Skeletal muscle satellite cell (primary cell): ENCODE results near the gene LRMDA.

ENCODE experiments used
- H3K27me3 ChIP-seq: 2 replicates; pipeline ENCODE4 v1.7.0; 2013; ENCODE audit warnings: low read length; ENCODE audit not compliant: control insufficient read depth, insufficient read depth
- H3K36me3 ChIP-seq: 2 replicates; pipeline ENCODE4 v1.7.0; 2013; ENCODE audit warnings: mild to moderate bottlenecking, control low read depth, low read length; ENCODE audit not compliant: insufficient read depth
- H3K4me1 ChIP-seq: 2 replicates; pipeline ENCODE4 v1.7.0; 2013; ENCODE audit warnings: low read length; ENCODE audit not compliant: control insufficient read depth, insufficient read depth
- H3K4me2 ChIP-seq: 2 replicates; pipeline ENCODE4 v1.7.0; 2013; ENCODE audit warnings: mild to moderate bottlenecking, low read length
- H3K4me3 ChIP-seq: 2 replicates; pipeline ENCODE4 v1.7.0; 2013; ENCODE audit warnings: low read length
- H3K9ac ChIP-seq: 2 replicates; pipeline ENCODE4 v1.7.0; 2013; ENCODE audit warnings: mild to moderate bottlenecking, low read depth, low read length, moderate library complexity
- H3K9me3 ChIP-seq: replicated peaks from 2 replicates; pipeline ENCODE4 v1.7.0; 2013; ENCODE audit warnings: mild to moderate bottlenecking, control low read depth, low read length

The LRMDA gene

GRCh38 chr10:76111986-76112825, 680.8 kb downstream of the LRMDA start:
- no peak overlapping the region for H3K4me2 ChIP-seq
- peaks cover 21% of the 10 kb centered on the region for H3K4me1 ChIP-seq
- H3K27me3 ChIP-seq: no peaks in the 10 kb centered on the region
- no peaks in the 10 kb centered on the region for H3K36me3 ChIP-seq
- no peak overlapping the region for H3K4me3 ChIP-seq
- H3K9me3 ChIP-seq: no peaks in the 10 kb centered on the region
- no peak overlapping the region for H3K9ac ChIP-seq

GRCh38 chr10:76112826-76113150, 681.4 kb downstream of the LRMDA start:
- no peak overlapping the region for H3K4me3 ChIP-seq
- H3K36me3 ChIP-seq: no peaks in the 10 kb centered on the region
- H3K9me3 ChIP-seq: no peaks in the 10 kb centered on the region
- H3K9ac ChIP-seq: no peak overlapping the region
- H3K4me1 ChIP-seq: peaks cover 26% of the 10 kb centered on the region
- no peak overlapping the region for H3K4me2 ChIP-seq
- H3K27me3 ChIP-seq: no peaks in the 10 kb centered on the region

- no peaks in the 10 kb centered on the region for H3K9me3 ChIP-seq
- no peak overlapping the region for H3K9ac ChIP-seq
- no peaks in the 10 kb centered on the region for H3K36me3 ChIP-seq
- H3K4me1 ChIP-seq: peaks cover 37% of the 10 kb centered on the region
- H3K4me2 ChIP-seq: peak overlapping the region; percentile 22
- H3K4me3 ChIP-seq: no peak overlapping the region
- H3K27me3 ChIP-seq: no peaks in the 10 kb centered on the region
Measured at GRCh38 chr10:76113952-76114351, 682.5 kb downstream of the LRMDA start.

GRCh38 chr10:76114581-76115001, 683.2 kb downstream of the LRMDA start:
- Histone ChIP-seq H3K4me3 (no peak overlapping the region), H3K27me3 (no peaks in the 10 kb centered on the region), H3K4me2 (no peak overlapping the region), H3K4me1 (peaks cover 44% of the 10 kb centered on the region), H3K36me3 (no peaks in the 10 kb centered on the region), H3K9me3 (no peaks in the 10 kb centered on the region), H3K9ac (no peak overlapping the region)

- Histone ChIP-seq H3K9me3 (no peaks in the 10 kb centered on the region), H3K9ac (no peak overlapping the region), H3K4me2 (no peak overlapping the region), H3K4me1 (peaks cover 48% of the 10 kb centered on the region), H3K27me3 (no peaks in the 10 kb centered on the region), H3K36me3 (no peaks in the 10 kb centered on the region), H3K4me3 (no peak overlapping the region)
Measured at GRCh38 chr10:76115131-76115470, 683.7 kb downstream of the LRMDA start.

GRCh38 chr10:76115471-76116155, 684.2 kb downstream of the LRMDA start:
- H3K9me3 ChIP-seq: no peaks in the 10 kb centered on the region
- H3K27me3 ChIP-seq: no peaks in the 10 kb centered on the region
- H3K36me3 ChIP-seq: no peaks in the 10 kb centered on the region
- no peak overlapping the region for H3K9ac ChIP-seq
- no peak overlapping the region for H3K4me2 ChIP-seq
- H3K4me3 ChIP-seq: no peak overlapping the region
- peaks cover 51% of the 10 kb centered on the region for H3K4me1 ChIP-seq

- Histone ChIP-seq H3K4me1 (peaks cover 51% of the 10 kb centered on the region), H3K4me3 (no peak overlapping the region), H3K36me3 (no peaks in the 10 kb centered on the region), H3K4me2 (no peak overlapping the region), H3K27me3 (no peaks in the 10 kb centered on the region), H3K9me3 (no peaks in the 10 kb centered on the region), H3K9ac (no peak overlapping the region)
Measured at GRCh38 chr10:76116523-76116922, 685.1 kb downstream of the LRMDA start.

- Histone ChIP-seq H3K4me2 (peak overlapping the region; percentile 59), H3K4me3 (peak overlapping the region; percentile 16), H3K9me3 (no peaks in the 10 kb centered on the region), H3K36me3 (no peaks in the 10 kb centered on the region), H3K9ac (peak overlapping the region; percentile 57), H3K27me3 (no peaks in the 10 kb centered on the region), H3K4me1 (peaks cover 51% of the 10 kb centered on the region)
Measured at GRCh38 chr10:76117949-76118348, 686.5 kb downstream of the LRMDA start.

- no peak overlapping the region for H3K4me3 ChIP-seq
- peak overlapping the region; percentile 57 for H3K9ac ChIP-seq
- H3K27me3 ChIP-seq: no peaks in the 10 kb centered on the region
- no peaks in the 10 kb centered on the region for H3K9me3 ChIP-seq
- H3K4me2 ChIP-seq: peak overlapping the region; percentile 26
- no peaks in the 10 kb centered on the region for H3K36me3 ChIP-seq
- H3K4me1 ChIP-seq: peaks cover 45% of the 10 kb centered on the region
Measured at GRCh38 chr10:76119036-76119435, 687.6 kb downstream of the LRMDA start.

- no peaks in the 10 kb centered on the region for H3K36me3 ChIP-seq
- H3K27me3 ChIP-seq: no peaks in the 10 kb centered on the region
- peak overlapping the region; percentile 57 for H3K9ac ChIP-seq
- H3K4me3 ChIP-seq: peak overlapping the region; percentile 33
- peaks cover 42% of the 10 kb centered on the region for H3K4me1 ChIP-seq
- H3K4me2 ChIP-seq: peak overlapping the region; percentile 67
- H3K9me3 ChIP-seq: no peaks in the 10 kb centered on the region
Measured at GRCh38 chr10:76119515-76119914, 688.1 kb downstream of the LRMDA start.

- Histone ChIP-seq H3K9me3 (no peaks in the 10 kb centered on the region), H3K4me3 (no peak overlapping the region), H3K36me3 (no peaks in the 10 kb centered on the region)
Measured at GRCh38 chr10:76122056-76122455, 690.6 kb downstream of the LRMDA start.

GRCh38 chr10:76124280-76124679, 692.9 kb downstream of the LRMDA start:
- no peaks in the 10 kb centered on the region for H3K36me3 ChIP-seq
- no peak overlapping the region for H3K4me3 ChIP-seq
- H3K27me3 ChIP-seq: peaks cover 11% of the 10 kb centered on the region
- H3K9ac ChIP-seq: no peak overlapping the region
- no peak overlapping the region for H3K4me2 ChIP-seq
- no peaks in the 10 kb centered on the region for H3K9me3 ChIP-seq
- H3K4me1 ChIP-seq: peaks cover 10% of the 10 kb centered on the region

More at GRCh38 chr10:76122056-76122455, 690.6 kb downstream of the LRMDA start:
- Histone ChIP-seq H3K4me1 (peaks cover 29% of the 10 kb centered on the region), H3K4me2 (no peak overlapping the region), H3K27me3 (peaks cover 6% of the 10 kb centered on the region), H3K9ac (no peak overlapping the region)
